Measurements from ENCODE around the gene DUS4L. TPM values are rescaled to one million over a fixed set of nuclear protein-coding genes. Genes with fewer than 3 reads are reported as not detected.
A peak's percentile ranks its signal among the peaks of the same experiment; 100 is the strongest.

Gene DUS4L
- total and polyA plus RNA-seq, 8 donors, result 4.3 to 18.8 (median 15.7) TPM

- intact Hi-C loops (cut with DNase I), result no loop called here
- Histone ChIP-seq H3K36me3 (peaks cover 5 to 45% of the 10 kb centered on the region in 2 donors), H3K9me3 (no peaks in the 10 kb centered on the region), H3K4me1 (no peaks in the 10 kb centered on the region), H3K27ac (no peak overlapping the region), H3K4me3 (no peak overlapping the region), H3K27me3 (no peaks in the 10 kb centered on the region)
- ATAC-seq (no peak), DNase-seq (no peak)
- TF ChIP-seq CTCF (IDR thresholded peaks at IDR 0.05), result no peak
These were observed 49.7 kb downstream of the DUS4L start for GRCh38 chr7:107613439-107613838.

GRCh38 chr7:107613948-107614347, 50.2 kb downstream of the DUS4L start:
- H3K4me1 ChIP-seq, result no peaks in the 10 kb centered on the region
- ATAC-seq, result no peak

GRCh38 chr7:107614425-107614824, 50.7 kb downstream of the DUS4L start:
- DNase-seq (no peak), ATAC-seq (no peak)
- intact Hi-C loops (cut with DNase I), result no loop called here
- TF ChIP-seq CTCF (IDR thresholded peaks at IDR 0.05), result no peak
- H3K27me3 ChIP-seq, result no peaks in the 10 kb centered on the region
- H3K9me3 ChIP-seq, result no peaks in the 10 kb centered on the region
- no peaks in the 10 kb centered on the region for H3K4me1 ChIP-seq
- peaks cover 5 to 52% of the 10 kb centered on the region in 2 donors for H3K36me3 ChIP-seq
- H3K4me3 ChIP-seq, result no peak overlapping the region
- H3K27ac ChIP-seq, result no peak overlapping the region

More at GRCh38 chr7:107613948-107614347, 50.2 kb downstream of the DUS4L start:
- Histone ChIP-seq H3K27ac (no peak overlapping the region), H3K4me3 (no peak overlapping the region), H3K27me3 (no peaks in the 10 kb centered on the region), H3K9me3 (no peaks in the 10 kb centered on the region), H3K36me3 (peaks cover 5 to 48% of the 10 kb centered on the region in 2 donors)
- no peak for TF ChIP-seq CTCF (IDR thresholded peaks at IDR 0.05)
- no peak for DNase-seq
- intact Hi-C loops (cut with DNase I), result no loop called here

GRCh38 chr7:107615910-107616680, 52.3 kb downstream of the DUS4L start:
- peaks cover 5 to 57% of the 10 kb centered on the region in 2 donors for H3K36me3 ChIP-seq

More at GRCh38 chr7:107615910-107616680, 52.3 kb downstream of the DUS4L start:
- Histone ChIP-seq H3K27ac (no peak overlapping the region), H3K4me1 (no peaks in the 10 kb centered on the region), H3K4me3 (no peak overlapping the region), H3K9me3 (no peaks in the 10 kb centered on the region), H3K27me3 (no peaks in the 10 kb centered on the region)
- intact Hi-C loops (cut with DNase I), result no loop called here
- DNase-seq (no peak), ATAC-seq (peak; percentile 25)
- TF ChIP-seq CTCF (IDR thresholded peaks at IDR 0.05), result no peak
